ENCODE measurements around the gene PTPA.
A peak's percentile ranks its signal among the peaks of the same experiment; 100 is the strongest.

Gene PTPA

DNA sequence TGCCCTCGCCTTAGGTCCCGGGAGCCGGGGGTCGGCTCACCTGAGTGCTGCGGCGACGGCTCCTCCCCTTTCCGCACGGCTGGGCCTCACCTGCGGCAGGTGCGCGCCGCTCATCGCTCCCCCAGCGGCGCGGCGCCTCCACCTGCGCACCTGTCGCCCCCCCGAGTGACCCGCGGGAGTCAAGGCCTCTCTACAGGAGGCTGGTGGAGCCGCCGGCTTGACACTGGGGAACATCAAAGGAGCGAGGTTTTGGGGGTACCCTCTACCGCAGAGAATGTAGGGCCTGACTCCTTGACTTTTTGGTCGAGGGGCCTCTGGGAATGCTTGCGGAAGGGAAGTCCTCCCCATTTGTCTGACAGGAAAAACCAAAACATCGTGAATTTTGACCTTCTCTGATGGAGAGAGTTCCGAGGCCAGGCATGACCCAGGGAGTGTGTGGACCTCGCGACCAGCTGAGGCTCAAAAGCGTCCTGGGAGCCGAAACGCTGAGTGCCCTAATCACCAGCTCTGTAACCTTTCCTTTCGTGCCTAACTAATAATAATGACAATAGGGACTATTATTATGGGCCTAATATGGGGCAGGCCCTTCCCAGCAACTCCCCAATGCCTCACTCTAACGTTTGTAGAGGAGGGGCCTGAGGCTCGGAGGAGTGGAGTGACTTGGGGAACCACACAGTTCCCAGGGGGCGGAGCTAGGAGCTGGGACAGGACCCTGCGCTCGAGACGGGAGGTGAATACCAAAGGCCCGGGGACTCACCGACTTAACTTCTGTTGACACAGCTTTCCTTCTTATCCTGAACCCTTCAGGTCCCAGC is 67.6 kb downstream of the PTPA start:
- no peak for TF ChIP-seq Cebpa-rat (IDR thresholded peaks at IDR 0.05)
- Histone ChIP-seq H3K4me3 (peak overlapping the region; percentile 84), H3K27ac (no peak overlapping the region; the same call in 1 of the 2 replicates), H3K4me1 (peaks cover 48% of the 10 kb centered on the region), H3K9ac (peak overlapping the region; percentile 61; the same call in 1 of the 2 replicates), H3K27me3 (peaks cover 31% of the 10 kb centered on the region), H3K9me3 (no peaks in the 10 kb centered on the region), H3K4me2 (peak overlapping the region; percentile 100), H3K36me3 (no peaks in the 10 kb centered on the region), H4K20me1 (peaks cover 14% of the 10 kb centered on the region; the same call in 1 of the 2 replicates)

DNA sequence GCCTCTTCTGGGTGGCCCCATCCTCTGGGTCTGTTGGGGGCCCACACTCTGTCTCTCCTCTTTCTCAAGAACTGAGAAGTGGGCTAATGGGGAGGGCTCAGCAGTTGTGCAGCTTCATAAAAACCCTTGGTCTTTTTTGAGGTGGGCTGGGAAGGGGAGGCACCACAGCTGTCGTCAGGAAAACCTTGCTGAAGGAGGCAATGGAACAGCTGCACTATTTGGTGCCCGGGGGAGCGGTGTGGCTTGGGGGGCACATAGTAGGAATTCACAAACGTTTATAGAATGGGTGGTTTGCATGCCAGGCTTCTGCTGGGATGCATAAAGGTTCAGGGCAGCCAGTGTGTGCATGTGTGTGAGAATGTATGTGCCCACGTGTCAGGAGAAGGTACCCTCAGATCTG is 70.0 kb downstream of the PTPA start:
- Histone ChIP-seq H4K20me1 (peaks cover 14% of the 10 kb centered on the region; the same call in 1 of the 2 replicates), H3K4me1 (peaks cover 32% of the 10 kb centered on the region), H3K9ac (no peak overlapping the region), H3K27ac (no peak overlapping the region), H3K36me3 (no peaks in the 10 kb centered on the region), H3K9me3 (no peaks in the 10 kb centered on the region), H3K4me3 (no peak overlapping the region), H3K4me2 (no peak overlapping the region), H3K27me3 (peaks cover 10% of the 10 kb centered on the region)
- TF ChIP-seq Cebpa-rat (IDR thresholded peaks at IDR 0.05) = no peak

DNA sequence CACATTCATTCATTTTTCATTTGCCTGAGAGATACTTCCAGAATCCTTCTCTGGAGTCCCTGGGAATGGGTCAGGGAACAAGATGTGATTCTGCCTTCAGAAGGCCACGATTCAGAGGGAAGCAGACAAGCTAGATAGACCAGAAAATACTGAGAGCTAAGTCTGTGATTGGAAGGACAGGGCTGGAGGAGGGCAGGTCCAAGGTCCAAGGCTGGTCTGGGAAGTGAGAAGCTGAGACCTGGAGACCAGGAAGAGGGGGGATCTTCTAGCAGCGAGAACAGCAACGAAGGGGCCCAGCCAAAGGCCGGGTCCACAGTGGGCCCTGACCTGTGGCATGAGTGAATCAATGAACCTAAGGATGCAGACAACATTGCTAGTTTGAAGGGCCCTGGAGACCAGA is 70.9 kb downstream of the PTPA start:
- peaks cover 4% of the 10 kb centered on the region for H3K9me3 ChIP-seq
- no peak overlapping the region for H3K27ac ChIP-seq
- H3K4me3 ChIP-seq = no peak overlapping the region
- H3K4me2 ChIP-seq = no peak overlapping the region
- H3K4me1 ChIP-seq = peaks cover 24% of the 10 kb centered on the region
- H3K36me3 ChIP-seq = no peaks in the 10 kb centered on the region
- H3K27me3 ChIP-seq = peaks cover 2% of the 10 kb centered on the region; the same call in 1 of the 2 replicates
- no peak overlapping the region for H3K9ac ChIP-seq
- TF ChIP-seq Cebpa-rat (IDR thresholded peaks at IDR 0.05) = no peak
- peaks cover 6% of the 10 kb centered on the region; the same call in 1 of the 2 replicates for H4K20me1 ChIP-seq

DNA sequence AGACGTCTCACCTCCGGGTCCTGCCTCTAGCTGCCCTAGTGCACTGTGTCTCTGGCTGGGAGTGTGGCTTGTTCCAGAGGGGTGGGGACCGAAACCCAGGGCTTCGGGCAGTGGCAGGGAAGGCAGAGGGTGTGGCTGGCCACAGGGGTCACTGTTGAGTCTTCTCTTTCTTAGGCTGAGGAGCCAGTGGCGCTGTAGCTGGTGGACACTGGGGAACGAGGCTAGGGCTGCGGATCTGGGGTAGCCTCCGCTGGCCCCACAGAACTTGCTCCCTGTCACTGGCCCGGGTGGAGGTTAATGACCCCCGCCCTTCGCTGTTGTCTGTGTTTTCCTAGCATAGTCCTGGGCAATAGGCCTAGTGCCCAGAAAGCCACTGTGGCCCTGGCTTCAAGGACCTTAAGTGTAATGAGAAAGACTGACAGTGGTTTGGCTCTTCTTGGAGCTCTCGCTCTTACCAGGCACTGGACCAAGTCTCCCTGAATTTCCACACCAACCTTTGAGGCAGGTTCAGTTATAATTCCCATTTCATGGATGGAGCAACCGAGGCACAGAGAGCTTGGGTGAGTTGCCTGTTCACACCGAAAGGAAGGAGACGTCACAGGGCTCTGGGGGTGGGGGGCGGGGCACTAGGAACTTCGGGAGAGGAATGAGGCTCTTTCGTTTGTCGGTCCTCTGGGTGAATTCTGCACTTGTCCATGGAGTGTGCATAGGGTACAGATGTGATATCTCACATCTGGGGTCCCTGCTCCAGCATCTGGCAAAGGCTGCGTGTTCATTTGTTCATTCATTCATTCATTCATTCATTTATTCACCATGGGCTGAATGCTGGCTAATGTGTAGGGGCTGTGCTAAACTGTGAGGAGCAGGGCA is 71.6 kb downstream of the PTPA start:
- no peaks in the 10 kb centered on the region for H3K27me3 ChIP-seq
- H3K9ac ChIP-seq = no peak overlapping the region

DNA sequence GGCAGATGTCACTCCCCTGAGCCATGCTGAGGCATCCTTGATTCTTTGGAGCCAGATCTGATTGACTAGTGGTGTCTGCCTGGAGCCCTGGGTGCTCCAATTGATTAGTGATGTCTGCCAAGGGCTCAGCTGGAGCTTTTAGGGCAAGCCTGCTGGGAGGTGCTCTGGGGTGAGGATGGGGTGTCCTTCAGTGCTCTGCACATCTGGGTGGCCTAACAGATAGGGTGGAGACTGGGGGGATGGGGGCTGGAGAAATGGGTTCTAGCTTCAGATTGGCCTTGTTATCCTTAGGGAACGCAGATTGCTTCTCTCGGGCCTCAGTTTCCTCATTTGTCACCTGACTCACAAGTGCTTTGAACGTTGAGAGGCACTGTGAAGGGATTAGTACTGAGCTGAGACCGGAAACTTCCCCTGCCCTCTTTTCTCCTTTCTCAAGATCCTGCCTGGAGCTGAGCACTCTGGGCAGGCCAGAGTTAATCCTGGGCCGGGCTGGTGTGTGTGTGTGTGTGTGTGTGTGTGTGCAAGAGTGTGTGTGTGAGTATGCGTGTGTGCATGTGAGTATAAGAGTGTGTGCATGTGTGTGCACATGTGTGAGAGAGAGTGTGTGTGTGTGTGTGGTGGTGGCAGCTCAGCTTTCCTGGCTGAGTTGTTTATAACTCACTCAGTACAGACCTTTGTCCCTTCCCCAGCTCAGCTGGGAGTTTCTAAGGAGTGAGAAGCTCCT is 72.4 kb downstream of the PTPA start:
- Histone ChIP-seq H3K4me3 (no peak overlapping the region), H3K36me3 (no peaks in the 10 kb centered on the region), H3K27me3 (no peaks in the 10 kb centered on the region), H4K20me1 (no peaks in the 10 kb centered on the region), H3K4me2 (no peak overlapping the region), H3K4me1 (peaks cover 20% of the 10 kb centered on the region), H3K9ac (no peak overlapping the region), H3K27ac (no peak overlapping the region), H3K9me3 (peaks cover 8% of the 10 kb centered on the region)
- no peak for TF ChIP-seq Cebpa-rat (IDR thresholded peaks at IDR 0.05)

More for the DNA sequence above, 71.6 kb downstream of the PTPA start:
- Histone ChIP-seq H3K27ac (no peak overlapping the region), H3K9me3 (peaks cover 8% of the 10 kb centered on the region), H3K36me3 (no peaks in the 10 kb centered on the region), H3K4me1 (peaks cover 24% of the 10 kb centered on the region), H3K4me2 (no peak overlapping the region), H4K20me1 (peaks cover under 1% of the 10 kb centered on the region; the same call in 1 of the 2 replicates), H3K4me3 (no peak overlapping the region)
- no peak for TF ChIP-seq Cebpa-rat (IDR thresholded peaks at IDR 0.05)

DNA sequence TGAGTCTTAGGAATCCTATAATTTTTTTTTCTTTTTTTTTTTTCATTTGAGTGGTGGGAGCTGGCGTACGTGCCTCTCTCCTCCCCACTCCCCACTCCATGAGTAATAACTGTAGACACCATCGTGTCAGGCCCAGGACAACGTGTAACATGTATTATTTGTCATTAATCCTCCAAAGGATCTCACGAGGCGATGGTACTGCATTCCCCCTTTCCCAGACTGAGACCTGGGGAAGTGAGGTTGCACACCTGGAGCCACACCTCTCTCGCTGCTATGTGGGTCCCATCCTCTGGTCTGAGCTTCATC is 73.0 kb downstream of the PTPA start:
- Histone ChIP-seq H4K20me1 (no peaks in the 10 kb centered on the region), H3K36me3 (no peaks in the 10 kb centered on the region), H3K4me3 (no peak overlapping the region), H3K9me3 (peaks cover 8% of the 10 kb centered on the region), H3K4me1 (peaks cover 15% of the 10 kb centered on the region), H3K27me3 (no peaks in the 10 kb centered on the region), H3K9ac (no peak overlapping the region), H3K27ac (no peak overlapping the region), H3K4me2 (no peak overlapping the region)
- TF ChIP-seq Cebpa-rat (IDR thresholded peaks at IDR 0.05) = no peak

DNA sequence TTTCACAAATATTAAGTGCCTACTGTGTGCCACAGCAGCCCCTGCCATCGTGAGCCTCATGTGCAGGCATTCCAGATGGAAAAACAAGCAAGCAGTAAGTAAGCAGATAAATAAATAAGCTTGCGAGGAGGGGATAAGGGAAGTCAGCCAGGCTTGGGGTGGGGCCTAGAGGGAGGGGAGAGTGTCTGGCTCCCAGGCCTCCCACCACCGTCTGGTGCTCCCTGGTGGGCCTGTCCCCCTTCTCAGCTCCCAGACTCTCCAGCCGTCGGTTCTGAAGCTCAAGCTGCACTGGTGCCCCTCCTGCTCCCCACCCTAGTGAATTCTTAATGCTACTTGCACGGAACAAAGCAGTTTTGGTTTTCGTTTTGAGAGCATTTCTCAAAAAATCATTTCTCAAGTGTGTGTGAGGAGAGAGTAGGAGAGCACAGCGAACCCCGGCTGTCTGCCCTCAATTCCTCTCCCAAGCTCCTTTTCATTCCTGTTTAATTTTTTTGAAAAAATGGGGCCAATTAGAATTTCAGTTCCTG is 73.4 kb downstream of the PTPA start:
- Histone ChIP-seq H3K4me1 (peaks cover 14% of the 10 kb centered on the region), H3K9me3 (peaks cover 8% of the 10 kb centered on the region), H3K4me2 (no peak overlapping the region), H3K36me3 (no peaks in the 10 kb centered on the region), H4K20me1 (no peaks in the 10 kb centered on the region), H3K4me3 (no peak overlapping the region), H3K9ac (no peak overlapping the region), H3K27ac (no peak overlapping the region), H3K27me3 (no peaks in the 10 kb centered on the region)
- no peak for TF ChIP-seq Cebpa-rat (IDR thresholded peaks at IDR 0.05)

DNA sequence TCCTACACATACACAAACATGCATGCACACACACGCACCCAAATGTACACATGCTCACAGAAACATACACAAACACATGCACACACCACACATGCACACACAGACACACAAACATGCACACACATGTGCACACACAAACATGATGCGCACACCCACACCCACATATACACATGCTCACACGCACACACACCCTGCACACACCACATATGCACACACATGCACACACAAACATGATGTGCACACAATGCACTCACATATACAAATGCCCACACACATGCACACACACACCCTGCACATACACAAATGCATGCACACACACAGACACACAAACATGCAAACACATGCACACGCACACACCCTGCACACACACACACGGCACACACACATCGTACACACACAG is 74.2 kb downstream of the PTPA start:
- Histone ChIP-seq H3K4me1 (peaks cover 14% of the 10 kb centered on the region), H3K9ac (no peak overlapping the region), H3K27ac (no peak overlapping the region), H4K20me1 (no peaks in the 10 kb centered on the region), H3K4me3 (no peak overlapping the region), H3K4me2 (no peak overlapping the region), H3K36me3 (no peaks in the 10 kb centered on the region), H3K9me3 (peaks cover 8% of the 10 kb centered on the region), H3K27me3 (no peaks in the 10 kb centered on the region)
- TF ChIP-seq Cebpa-rat (IDR thresholded peaks at IDR 0.05) = no peak

DNA sequence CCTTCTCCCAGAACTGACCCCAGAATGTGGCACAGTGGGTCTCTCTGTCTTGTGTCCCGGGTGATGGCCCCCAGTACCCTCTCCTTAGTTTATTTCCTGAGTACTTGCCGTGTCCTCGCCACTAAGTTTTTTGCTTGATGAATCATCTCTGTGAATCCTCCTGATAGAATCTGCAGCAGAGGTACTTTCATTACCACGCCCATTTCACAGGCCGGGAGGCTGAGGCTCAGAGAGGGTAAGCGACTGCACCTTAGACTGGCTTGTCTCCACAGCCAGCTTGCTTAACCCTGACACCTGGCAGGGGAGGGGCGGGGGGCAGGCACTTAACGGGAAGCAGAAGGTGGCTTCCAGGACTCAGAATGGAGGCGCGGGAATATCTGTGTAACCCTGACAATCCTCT is 74.8 kb downstream of the PTPA start:
- Histone ChIP-seq H3K27me3 (no peaks in the 10 kb centered on the region), H3K4me1 (peaks cover 12% of the 10 kb centered on the region), H4K20me1 (no peaks in the 10 kb centered on the region), H3K36me3 (no peaks in the 10 kb centered on the region), H3K27ac (no peak overlapping the region), H3K9me3 (peaks cover 8% of the 10 kb centered on the region), H3K4me3 (no peak overlapping the region), H3K9ac (no peak overlapping the region), H3K4me2 (no peak overlapping the region)
- TF ChIP-seq Cebpa-rat (IDR thresholded peaks at IDR 0.05) = no peak
